ENCODE data around the gene PLA2G4C. TPM values are rescaled to one million over a fixed set of nuclear protein-coding genes. Genes with fewer than 3 reads are reported as not detected.

PLA2G4C gene
- total and polyA plus RNA-seq, 10 donors = 17.0 to 62.5 (median 34.3) TPM

DNA sequence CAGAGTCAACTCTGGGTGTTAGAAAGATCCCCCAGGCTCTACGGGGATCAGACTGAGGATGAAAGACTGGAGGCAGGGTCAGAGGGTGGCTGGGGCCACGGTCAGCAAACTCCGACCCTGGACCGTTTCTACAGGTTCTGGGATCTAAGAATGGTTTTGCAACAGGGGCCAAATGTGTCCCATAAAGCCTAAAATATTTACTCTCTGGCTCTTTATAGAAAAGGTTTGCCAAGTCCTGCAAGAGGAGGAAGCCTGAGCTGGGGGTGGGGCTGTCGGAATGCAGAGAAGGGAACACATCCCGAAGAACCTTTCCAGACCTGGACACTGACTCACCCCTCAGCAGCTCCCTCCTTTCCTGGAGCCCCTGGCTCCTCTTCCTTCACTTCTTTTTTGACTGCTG lies 38.8 kb upstream of the PLA2G4C start:
- DNase-seq = no peak
- Histone ChIP-seq H3K4me1 (peaks cover 0 to 27% (median 13%) of the 10 kb centered on the region in 6 donors), H3K9me3 (no peaks in the 10 kb centered on the region), H3K4me3 (no peak overlapping the region), H3K27me3 (replicated peaks in 1 of 7) (no peaks in the 10 kb centered on the region), H3K27ac (no peak overlapping the region), H3K36me3 (peaks cover 0 to 82% (median 38%) of the 10 kb centered on the region in 6 donors)
- no peak for TF ChIP-seq POLR2AphosphoS5 (IDR thresholded peaks at IDR 0.05)
- no peak for TF ChIP-seq POLR2A (IDR thresholded peaks at IDR 0.05)
- TF ChIP-seq, protein P1, sequence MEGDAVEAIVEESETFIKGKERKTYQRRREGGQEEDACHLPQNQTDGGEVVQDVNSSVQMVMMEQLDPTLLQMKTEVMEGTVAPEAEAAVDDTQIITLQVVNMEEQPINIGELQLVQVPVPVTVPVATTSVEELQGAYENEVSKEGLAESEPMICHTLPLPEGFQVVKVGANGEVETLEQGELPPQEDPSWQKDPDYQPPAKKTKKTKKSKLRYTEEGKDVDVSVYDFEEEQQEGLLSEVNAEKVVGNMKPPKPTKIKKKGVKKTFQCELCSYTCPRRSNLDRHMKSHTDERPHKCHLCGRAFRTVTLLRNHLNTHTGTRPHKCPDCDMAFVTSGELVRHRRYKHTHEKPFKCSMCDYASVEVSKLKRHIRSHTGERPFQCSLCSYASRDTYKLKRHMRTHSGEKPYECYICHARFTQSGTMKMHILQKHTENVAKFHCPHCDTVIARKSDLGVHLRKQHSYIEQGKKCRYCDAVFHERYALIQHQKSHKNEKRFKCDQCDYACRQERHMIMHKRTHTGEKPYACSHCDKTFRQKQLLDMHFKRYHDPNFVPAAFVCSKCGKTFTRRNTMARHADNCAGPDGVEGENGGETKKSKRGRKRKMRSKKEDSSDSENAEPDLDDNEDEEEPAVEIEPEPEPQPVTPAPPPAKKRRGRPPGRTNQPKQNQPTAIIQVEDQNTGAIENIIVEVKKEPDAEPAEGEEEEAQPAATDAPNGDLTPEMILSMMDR (IDR thresholded peaks at IDR 0.05 in 8 of 11, conservative IDR thresholded peaks at IDR 0.05 in 3 of 11) = no peak
- intact Hi-C loops (cut with DNase I; ENCODE audit: low total_unique reads) = no loop called here
- WGBS, 5 donors = 86 to 95% (median 90%) methylated on average over 3 to 6 of the region's 6 CpGs

DNA sequence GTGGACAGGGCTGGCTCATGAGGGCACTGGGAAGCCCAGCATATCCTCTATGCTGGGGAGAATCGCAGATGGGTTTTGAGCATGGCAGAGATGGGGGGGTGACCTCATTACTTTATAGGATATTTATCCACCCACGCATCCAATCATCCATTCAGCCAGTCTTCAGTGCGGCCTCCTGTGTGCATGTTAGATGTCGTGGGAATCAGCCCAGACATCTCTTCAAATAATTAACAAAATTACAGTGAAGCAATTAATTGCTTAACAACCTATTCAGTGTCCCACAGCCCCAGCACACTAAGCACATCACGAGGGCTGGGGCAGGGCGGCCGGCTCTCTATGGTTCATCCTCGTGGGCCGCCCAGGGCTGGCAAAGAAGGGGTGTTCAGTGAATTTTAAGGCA lies 38.0 kb upstream of the PLA2G4C start:
- no peak overlapping the region for H3K4me3 ChIP-seq
- DNase-seq = no peak
- no peak overlapping the region for H3K27ac ChIP-seq
- H3K9me3 ChIP-seq = no peaks in the 10 kb centered on the region
- H3K27me3 ChIP-seq (replicated peaks in 1 of 7) = no peaks in the 10 kb centered on the region
- H3K36me3 ChIP-seq = peaks cover 0 to 82% (median 41%) of the 10 kb centered on the region in 6 donors
- TF ChIP-seq, protein P1 (IDR thresholded peaks at IDR 0.05 in 8 of 11, conservative IDR thresholded peaks at IDR 0.05 in 3 of 11) = no peak
- TF ChIP-seq POLR2A (IDR thresholded peaks at IDR 0.05) (no peak), POLR2AphosphoS5 (IDR thresholded peaks at IDR 0.05) (no peak)
- 91 to 97% (median 93%) methylated on average over 9 of the region's 9 CpGs for WGBS, 5 donors
- H3K4me1 ChIP-seq = peaks cover 0 to 28% (median 14%) of the 10 kb centered on the region in 6 donors
- intact Hi-C loops (cut with DNase I; ENCODE audit: low total_unique reads) = no loop called here

DNA sequence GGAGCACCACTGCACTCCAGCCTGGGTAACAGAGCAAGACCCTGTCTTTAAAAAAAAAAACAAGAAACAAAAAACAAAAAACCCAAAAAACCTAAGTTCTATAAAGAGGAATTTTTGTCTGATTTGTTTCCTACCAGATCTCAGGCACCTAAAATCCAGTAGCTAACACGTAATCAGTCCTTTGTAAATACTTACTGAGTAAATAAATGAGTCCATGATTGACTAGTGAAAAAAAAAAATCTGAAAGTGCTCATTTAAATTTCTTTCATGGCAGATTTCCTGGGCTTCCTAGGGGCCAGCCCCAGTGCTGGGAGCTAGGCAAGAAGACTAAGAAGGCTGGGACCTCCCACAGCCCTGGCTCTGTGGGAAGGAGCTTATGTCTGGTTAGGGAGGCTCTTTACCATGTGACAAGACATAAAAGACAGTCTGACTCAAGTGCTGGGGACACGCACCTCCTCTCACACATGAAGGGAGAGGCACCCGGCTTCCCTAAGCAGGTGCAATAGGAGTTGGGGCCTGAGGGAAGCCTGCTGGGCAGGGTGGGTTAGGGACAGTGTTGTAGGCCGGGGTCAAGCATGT lies 37.1 kb upstream of the PLA2G4C start:
- WGBS, 5 donors = 85 to 99% (median 95%) methylated on average over 4 of the region's 4 CpGs
- no peak overlapping the region for H3K4me3 ChIP-seq
- H3K9me3 ChIP-seq = no peaks in the 10 kb centered on the region
- TF ChIP-seq POLR2A (IDR thresholded peaks at IDR 0.05) = no peak
- TF ChIP-seq POLR2AphosphoS5 (IDR thresholded peaks at IDR 0.05) = no peak
- TF ChIP-seq, protein P1 (IDR thresholded peaks at IDR 0.05 in 8 of 11, conservative IDR thresholded peaks at IDR 0.05 in 3 of 11) = no peak
- peaks cover 0 to 26% (median 9%) of the 10 kb centered on the region in 6 donors for H3K4me1 ChIP-seq
- DNase-seq = no peak
- H3K36me3 ChIP-seq = peaks cover 0 to 91% (median 42%) of the 10 kb centered on the region in 6 donors
- intact Hi-C loops (cut with DNase I; ENCODE audit: low total_unique reads) = no loop called here
- no peaks in the 10 kb centered on the region for H3K27me3 ChIP-seq (replicated peaks in 1 of 7)
- H3K27ac ChIP-seq = no peak overlapping the region

DNA sequence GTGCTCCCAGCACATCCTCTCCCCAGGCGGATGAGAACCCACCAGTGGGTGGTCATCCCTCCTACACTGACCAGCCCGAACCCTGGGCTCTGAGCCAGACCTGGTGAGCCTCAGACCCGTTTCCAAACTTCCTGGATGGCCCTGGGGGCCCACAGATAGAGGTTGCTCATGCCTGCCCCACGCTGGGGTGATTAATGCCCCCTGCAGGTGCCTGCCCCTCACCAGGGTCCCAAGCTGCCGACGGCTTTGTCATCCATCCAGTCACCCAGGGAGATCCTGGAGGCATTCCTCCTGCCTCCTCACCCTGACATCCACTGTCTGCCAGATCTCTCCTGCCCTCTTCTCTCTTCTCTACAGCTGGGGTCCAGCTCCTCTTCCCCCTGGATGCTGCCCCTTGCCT lies 28.4 kb upstream of the PLA2G4C start:
- no peaks in the 10 kb centered on the region for H3K9me3 ChIP-seq
- no peak for DNase-seq
- no peaks in the 10 kb centered on the region for H3K27me3 ChIP-seq (replicated peaks in 1 of 7)
- intact Hi-C loops (cut with DNase I; ENCODE audit: low total_unique reads) = no loop called here
- WGBS, 5 donors = 75 to 95% (median 87%) methylated on average over 6 of the region's 6 CpGs
- H3K36me3 ChIP-seq = peaks cover 0 to 100% (median 17%) of the 10 kb centered on the region in 6 donors
- TF ChIP-seq, protein P1 (IDR thresholded peaks at IDR 0.05 in 8 of 11, conservative IDR thresholded peaks at IDR 0.05 in 3 of 11) = no peak
- TF ChIP-seq POLR2A (IDR thresholded peaks at IDR 0.05) (no peak), POLR2AphosphoS5 (IDR thresholded peaks at IDR 0.05) (no peak)
- peaks cover 0 to 1% (median 0%) of the 10 kb centered on the region in 6 donors for H3K4me1 ChIP-seq
- no peak overlapping the region for H3K27ac ChIP-seq
- H3K4me3 ChIP-seq = no peak overlapping the region

Measured in spleen (tissue), 11 donors.